Mesothelial cell of epicardium (in vitro differentiated cells): ENCODE measurements around the gene CXXC5. TPM values are rescaled to one million over a fixed set of nuclear protein-coding genes. Genes with fewer than 3 reads are reported as not detected.
A peak's percentile ranks its signal among the peaks of the same experiment; 100 is the strongest.

Experiments
- DNase-seq, 2 experiments: peaks; one replicate each; pipeline ENCODE4 v3.0.0; 2021; ENCODE audit warnings: low spot score in 2 of 2; ENCODE audit not compliant: unreplicated experiment in 2 of 2
- H3K27ac Mint-ChIP-seq: 2 replicates; pipeline ENCODE4 v1.8.0; 2021; ENCODE audit warnings: mixed read lengths
- H3K27me3 Mint-ChIP-seq: 2 replicates; pipeline ENCODE4 v1.8.0; 2021; ENCODE audit warnings: low read depth, mixed read lengths
- H3K36me3 Mint-ChIP-seq: 2 replicates; pipeline ENCODE4 v1.8.0; 2021; ENCODE audit warnings: mixed read lengths
- H3K4me1 Mint-ChIP-seq: 2 replicates; pipeline ENCODE4 v1.8.0; 2021; ENCODE audit warnings: mixed read lengths
- H3K4me3 Mint-ChIP-seq: 2 replicates; pipeline ENCODE4 v1.8.0; 2021; ENCODE audit warnings: mild to moderate bottlenecking, moderate library complexity, mixed read lengths
- H3K9me3 Mint-ChIP-seq: 2 replicates; pipeline ENCODE4 v1.8.0; 2021; ENCODE audit warnings: mixed read lengths
- CTCF ChIP-seq: fragments of 200-600 bp; sonication (generic); IDR thresholded peaks from one replicate; pipeline ENCODE4 v1.5.0; 2021; ENCODE audit warnings: antibody characterized with exemption; ENCODE audit not compliant: unreplicated experiment
- total RNA-seq: library from RNA; stranded (reverse); gene quantifications from 3 replicates; pipeline ENCODE4 v1.2.1, GENCODE V29; 2021

CXXC5 gene
- total RNA-seq, 1 donor from 2014 or later, result 37.4 TPM

GRCh38 chr5:139667730-139668063 is 19.5 kb downstream of the CXXC5 start:
- H3K36me3 Mint-ChIP-seq, result no peaks in the 10 kb centered on the region

GRCh38 chr5:139668064-139668880 is 20.1 kb downstream of the CXXC5 start:
- H3K4me1 Mint-ChIP-seq, result peaks cover 44% of the 10 kb centered on the region
- no peaks in the 10 kb centered on the region for H3K9me3 Mint-ChIP-seq
- no peaks in the 10 kb centered on the region for H3K36me3 Mint-ChIP-seq
- DNase-seq, result no peak
- H3K4me3 Mint-ChIP-seq, result peak overlapping the region; percentile 24
- no peaks in the 10 kb centered on the region for H3K27me3 Mint-ChIP-seq
- H3K27ac Mint-ChIP-seq, result peak overlapping the region; percentile 53
- no peak for TF ChIP-seq CTCF

More at GRCh38 chr5:139667730-139668063, 19.5 kb downstream of the CXXC5 start:
- Mint-ChIP-seq H3K4me3 (no peak overlapping the region), H3K4me1 (peaks cover 42% of the 10 kb centered on the region), H3K9me3 (no peaks in the 10 kb centered on the region), H3K27ac (peak overlapping the region; percentile 53), H3K27me3 (no peaks in the 10 kb centered on the region)
- no peak for TF ChIP-seq CTCF
- DNase-seq, result no peak

GRCh38 chr5:139668924-139669661 is 20.9 kb downstream of the CXXC5 start:
- Mint-ChIP-seq H3K4me1 (peaks cover 46% of the 10 kb centered on the region), H3K9me3 (no peaks in the 10 kb centered on the region), H3K4me3 (no peak overlapping the region), H3K27me3 (no peaks in the 10 kb centered on the region), H3K27ac (peak overlapping the region; percentile 64), H3K36me3 (no peaks in the 10 kb centered on the region)
- no peak for TF ChIP-seq CTCF
- no peak for DNase-seq

GRCh38 chr5:139669662-139670368 is 21.7 kb downstream of the CXXC5 start:
- Mint-ChIP-seq H3K27ac (peak overlapping the region; percentile 88), H3K36me3 (no peaks in the 10 kb centered on the region), H3K27me3 (no peaks in the 10 kb centered on the region), H3K4me1 (peaks cover 49% of the 10 kb centered on the region), H3K4me3 (peak overlapping the region; percentile 39), H3K9me3 (no peaks in the 10 kb centered on the region)
- no peak for DNase-seq
- TF ChIP-seq CTCF, result no peak

GRCh38 chr5:139670369-139671095 is 22.4 kb downstream of the CXXC5 start:
- Mint-ChIP-seq H3K4me1 (peaks cover 51% of the 10 kb centered on the region), H3K36me3 (no peaks in the 10 kb centered on the region), H3K4me3 (peak overlapping the region; percentile 39), H3K27me3 (no peaks in the 10 kb centered on the region), H3K9me3 (no peaks in the 10 kb centered on the region), H3K27ac (peak overlapping the region; percentile 88)
- DNase-seq, result no peak
- no peak for TF ChIP-seq CTCF
